ENCODE results near the gene RGL3.

DNA sequence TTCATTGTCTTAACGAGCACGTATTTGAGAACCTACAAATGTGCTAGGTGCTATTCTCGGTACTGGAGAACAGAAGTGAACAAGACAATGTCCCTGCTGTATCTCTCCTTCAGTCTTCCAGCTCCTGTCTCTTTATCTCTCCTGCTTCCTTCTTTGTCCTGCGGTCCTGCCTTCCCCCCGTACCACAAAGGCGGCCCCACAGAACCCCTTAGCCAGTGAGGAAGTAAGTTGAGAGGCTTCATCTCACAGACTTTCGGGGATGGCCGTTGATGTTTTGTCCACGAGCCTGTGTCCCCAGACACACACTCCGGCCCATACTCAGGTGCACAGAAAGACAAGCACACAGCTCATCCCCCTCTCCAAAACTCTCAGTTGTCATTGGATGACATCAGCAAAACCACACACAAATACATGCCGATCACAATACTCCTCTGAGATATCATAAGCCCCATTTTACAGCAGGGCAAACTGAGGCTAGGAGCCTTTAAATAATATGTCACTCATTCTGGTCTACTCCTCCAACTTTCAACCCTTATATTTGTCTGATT lies 45.2 kb downstream of the RGL3 start:
- TF ChIP-seq SUZ12 (IDR thresholded peaks at IDR 0.05; ENCODE audit: extremely low read depth, insufficient read depth, insufficient read length): no peak
- no peak for TF ChIP-seq ZNF274 (IDR thresholded peaks at IDR 0.05; ENCODE audit: low read depth, low read length)
- TF ChIP-seq YY1 (IDR thresholded peaks at IDR 0.05; ENCODE audit: insufficient read depth, insufficient read length): no peak

Data from NT2/D1 (cell line).